ENCODE results near the gene VWC2L. TPM values are rescaled to one million over a fixed set of nuclear protein-coding genes. Genes with fewer than 3 reads are reported as not detected.

The VWC2L gene
- total RNA-seq, 4 donors from 2014 or later: not detected

DNA sequence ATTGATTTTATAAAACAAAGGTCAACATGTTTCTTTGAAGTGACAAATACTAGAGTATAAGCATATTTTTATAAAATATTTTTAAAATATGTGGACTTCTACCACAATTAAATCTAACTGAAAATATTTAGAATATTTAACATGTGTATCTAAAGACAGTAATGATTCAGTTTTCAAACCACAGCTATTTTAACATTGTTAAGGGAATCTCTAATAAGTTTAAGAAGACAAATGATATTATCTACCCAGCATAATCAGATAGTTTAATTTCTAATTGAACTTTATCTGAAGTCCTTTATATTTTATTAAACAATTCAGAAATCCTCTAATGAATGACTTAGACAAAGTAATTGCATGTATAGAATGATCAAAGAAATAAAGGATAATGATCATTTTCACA is 96.2 kb downstream of the VWC2L start:
- intact Hi-C loops (cut with DNase I; ENCODE audit: low total_unique reads) (no loop called here), in situ Hi-C loops (cut with MboI; ENCODE audit: low sequenced_read_pairs in 4 of 4) (no loop called here)
- DNase-seq (no peak), ATAC-seq (no peak)
- no peaks in the 10 kb centered on the region for H3K9me3 ChIP-seq
- no peak overlapping the region for H3K4me3 ChIP-seq
- H3K36me3 ChIP-seq: no peaks in the 10 kb centered on the region
- TF ChIP-seq CTCF (IDR thresholded peaks at IDR 0.05 in 4 of 5, conservative IDR thresholded peaks at IDR 0.05 in 1 of 5) (no peak), POLR2A (IDR thresholded peaks at IDR 0.05) (no peak)
- no peaks in the 10 kb centered on the region for H3K4me1 ChIP-seq
- no peak overlapping the region for H3K27ac ChIP-seq
- no peaks in the 10 kb centered on the region for H3K27me3 ChIP-seq

DNA sequence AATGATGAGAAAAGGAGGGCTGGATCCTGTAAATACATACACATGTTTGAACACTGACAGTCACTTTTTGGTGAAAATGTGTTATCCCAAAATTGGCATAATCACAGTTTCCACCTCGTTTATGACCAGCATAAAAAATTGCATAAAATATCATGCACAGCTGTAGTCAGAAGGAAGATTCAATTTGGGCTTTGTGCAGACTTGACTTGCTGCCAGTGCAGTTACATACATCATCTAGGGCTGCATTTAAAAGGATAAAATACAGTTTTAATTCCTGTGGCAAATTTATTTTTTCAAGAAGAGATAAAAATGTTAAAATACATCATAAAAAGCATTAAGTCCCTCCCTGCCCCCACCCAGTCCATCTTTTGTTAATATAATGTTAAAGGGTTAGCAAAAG is 103.8 kb downstream of the VWC2L start:
- Histone ChIP-seq H3K36me3 (no peaks in the 10 kb centered on the region), H3K4me1 (no peaks in the 10 kb centered on the region), H3K27ac (no peak overlapping the region), H3K4me3 (no peak overlapping the region), H3K27me3 (no peaks in the 10 kb centered on the region), H3K9me3 (no peaks in the 10 kb centered on the region)
- no peak for ATAC-seq
- in situ Hi-C loops (cut with MboI; ENCODE audit: low sequenced_read_pairs in 4 of 4) (no loop called here), intact Hi-C loops (cut with DNase I; ENCODE audit: low total_unique reads) (no loop called here)
- DNase-seq: no peak
- TF ChIP-seq CTCF (IDR thresholded peaks at IDR 0.05 in 4 of 5, conservative IDR thresholded peaks at IDR 0.05 in 1 of 5): no peak
- no peak for TF ChIP-seq POLR2A (IDR thresholded peaks at IDR 0.05)

- H3K9me3 ChIP-seq: no peaks in the 10 kb centered on the region
- no peak overlapping the region for H3K27ac ChIP-seq
- H3K27me3 ChIP-seq: no peaks in the 10 kb centered on the region
- H3K4me3 ChIP-seq: no peak overlapping the region
- intact Hi-C loops (cut with DNase I; ENCODE audit: low total_unique reads) (no loop called here), in situ Hi-C loops (cut with MboI; ENCODE audit: low sequenced_read_pairs in 4 of 4) (no loop called here)
- no peaks in the 10 kb centered on the region for H3K36me3 ChIP-seq
- H3K4me1 ChIP-seq: no peaks in the 10 kb centered on the region
- ATAC-seq: no peak
- TF ChIP-seq CTCF (IDR thresholded peaks at IDR 0.05 in 4 of 5, conservative IDR thresholded peaks at IDR 0.05 in 1 of 5) (no peak), POLR2A (IDR thresholded peaks at IDR 0.05) (no peak)
- no peak for DNase-seq
Measured at GRCh38 chr2:214515111-214515510, 104.3 kb downstream of the VWC2L start.

- no peak overlapping the region for H3K27ac ChIP-seq
- in situ Hi-C loops (cut with MboI; ENCODE audit: low sequenced_read_pairs in 4 of 4) (no loop called here), intact Hi-C loops (cut with DNase I; ENCODE audit: low total_unique reads) (no loop called here)
- H3K27me3 ChIP-seq: no peaks in the 10 kb centered on the region
- no peak overlapping the region for H3K4me3 ChIP-seq
- DNase-seq: no peak
- no peak for TF ChIP-seq CTCF (IDR thresholded peaks at IDR 0.05 in 4 of 5, conservative IDR thresholded peaks at IDR 0.05 in 1 of 5)
- no peak for TF ChIP-seq POLR2A (IDR thresholded peaks at IDR 0.05)
- no peak for ATAC-seq
- no peaks in the 10 kb centered on the region for H3K9me3 ChIP-seq
- H3K36me3 ChIP-seq: no peaks in the 10 kb centered on the region
- H3K4me1 ChIP-seq: no peaks in the 10 kb centered on the region
Measured at GRCh38 chr2:214519258-214519818, 108.5 kb downstream of the VWC2L start.

- in situ Hi-C loops (cut with MboI; ENCODE audit: low sequenced_read_pairs in 4 of 4) (no loop called here), intact Hi-C loops (cut with DNase I; ENCODE audit: low total_unique reads) (no loop called here)
- DNase-seq (no peak), ATAC-seq (no peak)
- Histone ChIP-seq H3K4me3 (no peak overlapping the region), H3K27ac (no peak overlapping the region), H3K27me3 (no peaks in the 10 kb centered on the region), H3K36me3 (no peaks in the 10 kb centered on the region), H3K9me3 (no peaks in the 10 kb centered on the region), H3K4me1 (no peaks in the 10 kb centered on the region)
- no peak for TF ChIP-seq CTCF (IDR thresholded peaks at IDR 0.05 in 4 of 5, conservative IDR thresholded peaks at IDR 0.05 in 1 of 5)
- TF ChIP-seq POLR2A (IDR thresholded peaks at IDR 0.05): no peak
Measured at GRCh38 chr2:214529021-214529420, 118.2 kb downstream of the VWC2L start.
